GM23338 (cell line): ENCODE measurements around the gene SGSH. TPM values are rescaled to one million over a fixed set of nuclear protein-coding genes. Genes with fewer than 3 reads are reported as not detected.

Experiments used
- ATAC-seq: fragments of 200-7000 bp; cut with Tn5 transposase; 3 replicates; pipeline ENCODE4 v1.9.1; 2020
- DNase-seq: peaks from one replicate; pipeline ENCODE4 v3.0.0-alpha.2; 2015; ENCODE audit warnings: low spot score
- H2AFZ ChIP-seq: fragments of 200-600 bp; sonication (generic); 2 replicates; pipeline ENCODE4 v1.8.0; 2016; ENCODE audit warnings: antibody characterized with exemption, mild to moderate bottlenecking, moderate library complexity
- H3F3A ChIP-seq: fragments of 200-600 bp; sonication (generic); replicated peaks from 2 replicates; pipeline ENCODE4 v1.8.0; 2017; ENCODE audit warnings: antibody characterized with exemption, mixed run types, low read depth
- H3K27ac ChIP-seq: fragments of 200-600 bp; sonication (generic); 2 replicates; pipeline ENCODE4 v1.6.1; 2016; ENCODE audit warnings: low read depth
- H3K27me3 ChIP-seq: fragments of 200-600 bp; sonication (generic); 2 replicates; pipeline ENCODE4 v1.8.0; 2016; ENCODE audit warnings: mild to moderate bottlenecking, mixed run types, moderate library complexity; ENCODE audit not compliant: insufficient read depth
- H3K36me3 ChIP-seq: fragments of 200-600 bp; sonication (generic); 2 replicates; pipeline ENCODE4 v1.8.0; 2016; ENCODE audit warnings: mild to moderate bottlenecking; ENCODE audit not compliant: insufficient read depth
- H3K4me1 ChIP-seq: fragments of 200-600 bp; sonication (generic); 2 replicates; pipeline ENCODE4 v1.8.0; 2016; ENCODE audit warnings: mild to moderate bottlenecking, moderate library complexity; ENCODE audit not compliant: insufficient read depth
- H3K4me2 ChIP-seq: fragments of 200-600 bp; sonication (generic); 2 replicates; pipeline ENCODE4 v1.7.1; 2017; ENCODE audit warnings: mixed run types
- H3K4me3 ChIP-seq: fragments of 200-600 bp; sonication (generic); 2 replicates; pipeline ENCODE4 v1.6.1; 2016; ENCODE audit warnings: mixed run types
- H3K79me2 ChIP-seq: fragments of 200-600 bp; sonication (generic); replicated peaks from 2 replicates; pipeline ENCODE4 v1.8.0; 2017; ENCODE audit warnings: mild to moderate bottlenecking; ENCODE audit not compliant: insufficient read depth
- H3K9me2 ChIP-seq: fragments of 200-600 bp; sonication (generic); 2 replicates; pipeline ENCODE4 v1.8.0; 2017; ENCODE audit not compliant: insufficient read depth
- H4K20me1 ChIP-seq: fragments of 200-600 bp; sonication (generic); replicated peaks from 2 replicates; pipeline ENCODE4 v1.8.0; 2017; ENCODE audit warnings: mild to moderate bottlenecking; ENCODE audit not compliant: insufficient read depth
- H3K27ac Mint-ChIP-seq: 2 replicates; pipeline ENCODE4 v1.8.0; 2020; ENCODE audit warnings: inconsistent platforms, mild to moderate bottlenecking, moderate library complexity, mixed read lengths
- H3K27me3 Mint-ChIP-seq: 3 replicates; pipeline ENCODE4 v1.8.0; 2022; ENCODE audit warnings: low read depth, mild to moderate bottlenecking, moderate library complexity, mixed read lengths, inconsistent platforms; ENCODE audit not compliant: insufficient read depth, poor library complexity
- H3K36me3 Mint-ChIP-seq: 3 replicates; pipeline ENCODE4 v1.8.0; 2021; ENCODE audit warnings: low read depth, mild to moderate bottlenecking, inconsistent platforms, moderate library complexity, mixed read lengths
- H3K4me1 Mint-ChIP-seq: 3 replicates; pipeline ENCODE4 v1.8.0; 2020; ENCODE audit warnings: mild to moderate bottlenecking, inconsistent platforms, mixed read lengths
- H3K4me3 Mint-ChIP-seq: 3 replicates; pipeline ENCODE4 v1.8.0; 2021; ENCODE audit warnings: moderate library complexity, mild to moderate bottlenecking, inconsistent platforms, mixed read lengths
- H3K9me3 Mint-ChIP-seq: 3 replicates; pipeline ENCODE4 v1.8.0; 2020; ENCODE audit warnings: moderate library complexity, mild to moderate bottlenecking, inconsistent platforms, mixed read lengths
- CREB1 ChIP-seq: fragments of 250-450 bp; sonication (Bioruptor Pico); IDR thresholded peaks from 2 replicates; pipeline ENCODE4 v1.5.0; 2020; ENCODE audit warnings: low read depth, mild to moderate bottlenecking, moderate library complexity
- CTCF ChIP-seq, 2 experiments: fragments of 200-600 bp in 1 of 2; sonication (generic) in 1 of 2; conservative IDR thresholded peaks; 2 replicates each; pipeline versions ENCODE4 v1.5.1 to v1.6.1; 2016 to 2017; ENCODE audit warnings: antibody characterized with exemption in 2 of 2, low read depth in 2 of 2, mild to moderate bottlenecking in 2 of 2, moderate library complexity in 1 of 2
- ETS1 ChIP-seq: IDR thresholded peaks from 2 replicates; pipeline ENCODE4 v1.6.1; 2016; ENCODE audit warnings: antibody characterized with exemption
- EZH2 ChIP-seq: fragments of 200-600 bp; sonication (generic); IDR thresholded peaks from one replicate; pipeline ENCODE4 v1.8.0; 2017; ENCODE audit warnings: antibody characterized with exemption, mild to moderate bottlenecking, low read depth; ENCODE audit not compliant: unreplicated experiment
- EZH2phosphoT487 ChIP-seq: fragments of 200-600 bp; sonication (generic); IDR thresholded peaks from one replicate; pipeline ENCODE4 v1.8.1; 2018; ENCODE audit warnings: antibody characterized with exemption; ENCODE audit not compliant: unreplicated experiment
- JUNB ChIP-seq: IDR thresholded peaks from one replicate; pipeline ENCODE4 v1.6.1; 2016; ENCODE audit warnings: antibody characterized with exemption; ENCODE audit not compliant: unreplicated experiment
- NANOG ChIP-seq: IDR thresholded peaks from 2 replicates; pipeline ENCODE4 v1.6.1; 2016; ENCODE audit warnings: antibody characterized with exemption, borderline replicate concordance
- POLR2AphosphoS5 ChIP-seq: IDR thresholded peaks from 2 replicates; pipeline ENCODE4 v1.6.1; 2016; ENCODE audit warnings: antibody characterized with exemption, low read depth
- REST ChIP-seq: IDR thresholded peaks from one replicate; pipeline ENCODE4 v1.6.1; 2018; ENCODE audit warnings: antibody characterized with exemption; ENCODE audit not compliant: unreplicated experiment
- STAT1 ChIP-seq: IDR thresholded peaks from one replicate; pipeline ENCODE4 v1.6.1; 2016; ENCODE audit warnings: antibody characterized with exemption; ENCODE audit not compliant: unreplicated experiment
- ZNF114 ChIP-seq: fragments of 250-450 bp; sonication (Bioruptor Pico); IDR thresholded peaks from 2 replicates; pipeline ENCODE4 v1.5.0; 2020; ENCODE audit warnings: mild to moderate bottlenecking, moderate library complexity
- ZNF331 ChIP-seq: fragments of 250-450 bp; sonication (Bioruptor Pico); IDR thresholded peaks from 2 replicates; pipeline ENCODE4 v1.5.0; 2020; ENCODE audit warnings: low read depth, mild to moderate bottlenecking, moderate library complexity
- ZNF462 ChIP-seq: fragments of 250-450 bp; sonication (Bioruptor Pico); IDR thresholded peaks from 2 replicates; pipeline ENCODE4 v1.5.0; 2020; ENCODE audit warnings: mild to moderate bottlenecking, moderate library complexity
- polyA plus RNA-seq: library from polyadenylated mRNA; unstranded; fragments of >200 nt; fragmentation: Nextera tagmentation; extraction: Ambion mirVana; gene quantifications from 2 replicates; pipeline ENCODE4 v1.2.1, GENCODE V29; 2016
- total RNA-seq: library from RNA; depleted of rRNA; stranded (reverse); fragments of >200 nt; shearing (Covaris generic); gene quantifications from 2 replicates; pipeline ENCODE4 v1.2.3, GENCODE V29; 2014

The SGSH gene
- total and polyA plus RNA-seq, 2 experiments from 2014 or later: 9.6 to 17.5 TPM

GRCh38 chr17:80246726-80247125, 26.6 kb upstream of the SGSH start:
- no peaks in the 10 kb centered on the region; the same call in 1 of the 2 replicates for H3K36me3 ChIP-seq
- no peak overlapping the region for H2AFZ ChIP-seq
- H3K27me3 ChIP-seq: no peaks in the 10 kb centered on the region
- DNase-seq (no peak), ATAC-seq (no peak)
- H3K4me3 Mint-ChIP-seq: no peak overlapping the region
- no peaks in the 10 kb centered on the region for H3K4me1 ChIP-seq
- no peaks in the 10 kb centered on the region for H3K9me3 Mint-ChIP-seq
- no peak overlapping the region for H3K27ac Mint-ChIP-seq
- TF ChIP-seq ETS1 (no peak), CREB1 (CRISPR knock-in tag) (no peak), REST (no peak), POLR2AphosphoS5 (no peak), NANOG (no peak), ZNF114 (no peak), EZH2phosphoT487 (no peak), ZNF331 (no peak), ZNF462 (CRISPR knock-in tag) (no peak), CTCF (conservative IDR thresholded peaks at IDR 0.05; ENCODE audit: low read depth in 2 of 2) (no peak), STAT1 (no peak), JUNB (no peak), EZH2 (no peak)
- H3K27me3 Mint-ChIP-seq: peaks cover 11% of the 10 kb centered on the region
- H3K4me3 ChIP-seq: no peak overlapping the region
- peaks cover 3% of the 10 kb centered on the region; the same call in 1 of the 2 replicates for H4K20me1 ChIP-seq
- no peaks in the 10 kb centered on the region for H3K79me2 ChIP-seq
- H3K4me1 Mint-ChIP-seq: no peaks in the 10 kb centered on the region; the same call in 2 of the 3 replicates
- peaks cover 14% of the 10 kb centered on the region; the same call in 2 of the 3 replicates for H3K36me3 Mint-ChIP-seq
- H3K4me2 ChIP-seq: no peak overlapping the region
- H3K27ac ChIP-seq: no peak overlapping the region
- H3F3A ChIP-seq: no peaks in the 10 kb centered on the region
- no peaks in the 10 kb centered on the region for H3K9me2 ChIP-seq
